K562 (cell line): Measurements from ENCODE around the gene SLC6A9. TPM values are rescaled to one million over a fixed set of nuclear protein-coding genes. Genes with fewer than 3 reads are reported as not detected.
A peak's percentile ranks its signal among the peaks of the same experiment; 100 is the strongest.

Experiments
- BRF1 ChIP-seq: IDR thresholded peaks from 3 replicates; pipeline ENCODE4 v1.6.1; 2011; ENCODE audit warnings: borderline replicate concordance, mild to moderate bottlenecking; ENCODE audit not compliant: insufficient read length; ENCODE audit errors: extremely low read depth
- CSDE1 ChIP-seq, 2 experiments: fragments of 450-650 bp; IDR thresholded peaks; 2 replicates each; pipeline ENCODE4 v1.6.1; 2016; ENCODE audit warnings: mild to moderate bottlenecking in 1 of 2
- MYC ChIP-seq, 2 experiments: fragments of 250-450 bp in 1 of 2; sonication (Bioruptor Pico) in 1 of 2; IDR thresholded peaks; 2 replicates each; pipeline versions ENCODE4 v1.5.1 to v1.6.1; 2012 to 2021; ENCODE audit warnings: low read depth in 2 of 2, borderline replicate concordance in 1 of 2, improper control_type of control experiment in 1 of 2, low read length in 1 of 2, mild to moderate bottlenecking in 1 of 2, moderate library complexity in 1 of 2
- NCOA1 ChIP-seq: fragments of 450-650 bp; IDR thresholded peaks from 2 replicates; pipeline ENCODE4 v1.6.1; 2016; ENCODE audit warnings: low read depth
- NCOR1 ChIP-seq: fragments of 450-650 bp; IDR thresholded peaks from 2 replicates; pipeline ENCODE4 v1.6.1; 2016; ENCODE audit warnings: mild to moderate bottlenecking, moderate library complexity
- NELFE ChIP-seq: IDR thresholded peaks from 2 replicates; pipeline ENCODE4 v1.6.1; 2011; ENCODE audit warnings: mild to moderate bottlenecking; ENCODE audit not compliant: insufficient read depth, insufficient read length
- NR2C1 ChIP-seq, 2 experiments: fragments of 450-650 bp; IDR thresholded peaks; 2 replicates each; pipeline ENCODE4 v1.6.1; 2017; ENCODE audit warnings: mild to moderate bottlenecking in 2 of 2, antibody characterized with exemption in 1 of 2, inconsistent platforms in 1 of 2, missing compliant biosample characterization in 1 of 2, missing genetic modification characterization in 1 of 2
- YBX1 ChIP-seq: fragments of 450-650 bp; IDR thresholded peaks from 2 replicates; pipeline ENCODE4 v1.7.1; 2016; ENCODE audit warnings: mild to moderate bottlenecking
- ZNF766 ChIP-seq: fragments of 200-800 bp; sonication (Bioruptor generic); conservative IDR thresholded peaks from 2 replicates; pipeline ENCODE4 v1.6.1; 2016; ENCODE audit warnings: missing genetic modification characterization, missing compliant biosample characterization
- polyA plus RNA-seq, 8 experiments: library from polyadenylated mRNA; depleted of rRNA in 4 of 8; stranded (reverse) in 5 of 8; unstranded in 3 of 8; fragments of >200 nt; fragmentation: Nextera tagmentation in 2 of 8; fragmentation: Illumina TruSeq in 1 of 8; extraction: Ambion mirVana in 2 of 8; extraction: Trizol in 1 of 8; gene quantifications; 2 replicates each; pipeline versions ENCODE4 v1.2.1 to v1.2.3, GENCODE V29; 2011 to 2014; ENCODE audit warnings: inconsistent platforms in 1 of 8, missing spikeins in 1 of 8
- total RNA-seq, 7 experiments: library from RNA; depleted of rRNA in 6 of 7; stranded (reverse); fragments of >200 nt in 6 of 7; fragmentation: Illumina TruSeq in 2 of 7; extraction: Trizol in 2 of 7; gene quantifications; 2 replicates each; pipeline versions ENCODE4 v1.2.1 to v1.2.3, GENCODE V29; 2011 to 2021; ENCODE audit warnings: low replicate concordance in 1 of 7
- TF ChIP-seq, protein P1 (sequence below): fragments of 450-650 bp; IDR thresholded peaks from 2 replicates; pipeline ENCODE4 v1.6.1; 2014; ENCODE audit warnings: low read depth, mild to moderate bottlenecking, moderate library complexity, borderline replicate concordance
- TF ChIP-seq, protein P2 (sequence below): sonication (generic); formaldehyde crosslinking; IDR thresholded peaks from 2 replicates; pipeline ENCODE4 v1.8.0; 2022; ENCODE audit warnings: missing genetic modification reagents, mild to moderate bottlenecking, borderline replicate concordance
- TF ChIP-seq, protein P3 (sequence below): sonication (generic); formaldehyde crosslinking; IDR thresholded peaks from 2 replicates; pipeline ENCODE4 v1.8.0; 2022; ENCODE audit warnings: mild to moderate bottlenecking, missing genetic modification reagents
- TF ChIP-seq, protein P4 (sequence below): sonication (generic); IDR thresholded peaks from 2 replicates; pipeline ENCODE4 v1.6.1; 2016
- TF ChIP-seq, protein P5 (sequence below): fragments of 200-800 bp; sonication (Bioruptor generic); IDR thresholded peaks from 2 replicates; pipeline ENCODE4 v1.6.1; 2016; ENCODE audit warnings: missing genetic modification characterization, missing compliant biosample characterization

Gene SLC6A9
- total and polyA plus RNA-seq, 9 of the 15 experiments (the other 6 are each of a cell fraction or from before 2014, with no cell fraction given) = 0.17 to 18.7 (median 2.9) TPM

DNA sequence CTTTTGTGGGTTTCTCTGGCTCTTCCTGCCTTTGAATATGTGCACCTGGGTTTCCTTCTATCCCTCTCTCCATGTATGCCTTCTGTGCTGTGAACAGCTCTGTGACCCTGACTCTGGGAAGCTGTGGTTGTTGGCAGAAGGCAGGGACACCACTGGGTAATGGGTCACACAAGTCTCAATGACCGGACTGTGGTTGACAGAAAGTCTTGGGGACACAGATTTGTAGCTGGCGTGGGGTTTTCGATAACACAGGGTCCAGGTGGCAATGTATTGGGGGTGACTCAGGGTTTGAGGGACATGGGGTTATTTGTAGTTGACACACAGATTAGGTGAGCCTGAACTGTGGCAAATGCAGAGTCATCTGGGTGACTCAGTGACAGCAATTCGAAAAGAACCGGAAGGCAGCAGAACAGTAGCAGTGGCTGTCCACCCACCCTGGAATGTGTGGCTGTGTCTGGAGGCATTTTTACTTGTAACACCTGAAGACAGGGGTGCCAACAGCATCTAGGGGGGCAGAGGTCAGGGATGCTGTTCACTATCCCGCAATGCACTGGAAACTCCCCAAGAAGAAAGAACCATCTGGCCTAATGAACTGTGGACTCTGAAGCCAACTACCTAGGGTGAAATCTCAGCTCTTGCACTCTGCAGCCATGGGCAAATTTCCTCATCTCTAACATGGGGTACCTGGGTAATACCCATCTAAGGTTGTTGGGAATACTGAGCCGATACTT lies 13.0 kb upstream of the SLC6A9 start (continued):
- TF ChIP-seq, protein P1, sequence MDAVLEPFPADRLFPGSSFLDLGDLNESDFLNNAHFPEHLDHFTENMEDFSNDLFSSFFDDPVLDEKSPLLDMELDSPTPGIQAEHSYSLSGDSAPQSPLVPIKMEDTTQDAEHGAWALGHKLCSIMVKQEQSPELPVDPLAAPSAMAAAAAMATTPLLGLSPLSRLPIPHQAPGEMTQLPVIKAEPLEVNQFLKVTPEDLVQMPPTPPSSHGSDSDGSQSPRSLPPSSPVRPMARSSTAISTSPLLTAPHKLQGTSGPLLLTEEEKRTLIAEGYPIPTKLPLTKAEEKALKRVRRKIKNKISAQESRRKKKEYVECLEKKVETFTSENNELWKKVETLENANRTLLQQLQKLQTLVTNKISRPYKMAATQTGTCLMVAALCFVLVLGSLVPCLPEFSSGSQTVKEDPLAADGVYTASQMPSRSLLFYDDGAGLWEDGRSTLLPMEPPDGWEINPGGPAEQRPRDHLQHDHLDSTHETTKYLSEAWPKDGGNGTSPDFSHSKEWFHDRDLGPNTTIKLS = peak; percentile 47; the same call in 1 of the 2 replicates
- TF ChIP-seq CSDE1 (IDR thresholded peaks at IDR 0.05) (peak in 1 of 2 experiments; percentile 41; a peak in 1 of 4 replicates), MYC (IDR thresholded peaks at IDR 0.05; ENCODE audit: low read depth, low read length) (peak; percentile 23; the same call in 1 of the 2 replicates), MYC (CRISPR knock-in tag; IDR thresholded peaks at IDR 0.05; ENCODE audit: borderline replicate concordance, low read depth) (no peak), NR2C1 (IDR thresholded peaks at IDR 0.05) (0 out of 2 replicates have a peak, but pooled peaks have one; percentile 16), NR2C1 (tag; IDR thresholded peaks at IDR 0.05) (peak; percentile 61; the same call in 1 of the 2 replicates), NELFE (no peak), NCOR1 (peak; percentile 88), BRF1 (no peak), YBX1 (no peak), ZNF766 (CRISPR knock-in tag) (0 out of 2 replicates have a peak, but pooled peaks have one; percentile 40), NCOA1 (peak; percentile 53; the same call in 1 of the 2 replicates)
- TF ChIP-seq, protein P2, sequence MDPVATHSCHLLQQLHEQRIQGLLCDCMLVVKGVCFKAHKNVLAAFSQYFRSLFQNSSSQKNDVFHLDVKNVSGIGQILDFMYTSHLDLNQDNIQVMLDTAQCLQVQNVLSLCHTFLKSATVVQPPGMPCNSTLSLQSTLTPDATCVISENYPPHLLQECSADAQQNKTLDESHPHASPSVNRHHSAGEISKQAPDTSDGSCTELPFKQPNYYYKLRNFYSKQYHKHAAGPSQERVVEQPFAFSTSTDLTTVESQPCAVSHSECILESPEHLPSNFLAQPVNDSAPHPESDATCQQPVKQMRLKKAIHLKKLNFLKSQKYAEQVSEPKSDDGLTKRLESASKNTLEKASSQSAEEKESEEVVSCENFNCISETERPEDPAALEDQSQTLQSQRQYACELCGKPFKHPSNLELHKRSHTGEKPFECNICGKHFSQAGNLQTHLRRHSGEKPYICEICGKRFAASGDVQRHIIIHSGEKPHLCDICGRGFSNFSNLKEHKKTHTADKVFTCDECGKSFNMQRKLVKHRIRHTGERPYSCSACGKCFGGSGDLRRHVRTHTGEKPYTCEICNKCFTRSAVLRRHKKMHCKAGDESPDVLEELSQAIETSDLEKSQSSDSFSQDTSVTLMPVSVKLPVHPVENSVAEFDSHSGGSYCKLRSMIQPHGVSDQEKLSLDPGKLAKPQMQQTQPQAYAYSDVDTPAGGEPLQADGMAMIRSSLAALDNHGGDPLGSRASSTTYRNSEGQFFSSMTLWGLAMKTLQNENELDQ (CRISPR knock-in tag) = 0 out of 2 replicates have a peak, but pooled peaks have one; percentile 76
- TF ChIP-seq, protein P3, sequence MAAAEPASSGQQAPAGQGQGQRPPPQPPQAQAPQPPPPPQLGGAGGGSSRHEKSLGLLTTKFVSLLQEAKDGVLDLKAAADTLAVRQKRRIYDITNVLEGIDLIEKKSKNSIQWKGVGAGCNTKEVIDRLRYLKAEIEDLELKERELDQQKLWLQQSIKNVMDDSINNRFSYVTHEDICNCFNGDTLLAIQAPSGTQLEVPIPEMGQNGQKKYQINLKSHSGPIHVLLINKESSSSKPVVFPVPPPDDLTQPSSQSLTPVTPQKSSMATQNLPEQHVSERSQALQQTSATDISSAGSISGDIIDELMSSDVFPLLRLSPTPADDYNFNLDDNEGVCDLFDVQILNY (CRISPR knock-in tag) = no peak
- TF ChIP-seq, protein P4, sequence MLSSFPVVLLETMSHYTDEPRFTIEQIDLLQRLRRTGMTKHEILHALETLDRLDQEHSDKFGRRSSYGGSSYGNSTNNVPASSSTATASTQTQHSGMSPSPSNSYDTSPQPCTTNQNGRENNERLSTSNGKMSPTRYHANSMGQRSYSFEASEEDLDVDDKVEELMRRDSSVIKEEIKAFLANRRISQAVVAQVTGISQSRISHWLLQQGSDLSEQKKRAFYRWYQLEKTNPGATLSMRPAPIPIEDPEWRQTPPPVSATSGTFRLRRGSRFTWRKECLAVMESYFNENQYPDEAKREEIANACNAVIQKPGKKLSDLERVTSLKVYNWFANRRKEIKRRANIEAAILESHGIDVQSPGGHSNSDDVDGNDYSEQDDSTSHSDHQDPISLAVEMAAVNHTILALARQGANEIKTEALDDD = peak; percentile 13; the same call in 1 of the 2 replicates
- TF ChIP-seq, protein P5, sequence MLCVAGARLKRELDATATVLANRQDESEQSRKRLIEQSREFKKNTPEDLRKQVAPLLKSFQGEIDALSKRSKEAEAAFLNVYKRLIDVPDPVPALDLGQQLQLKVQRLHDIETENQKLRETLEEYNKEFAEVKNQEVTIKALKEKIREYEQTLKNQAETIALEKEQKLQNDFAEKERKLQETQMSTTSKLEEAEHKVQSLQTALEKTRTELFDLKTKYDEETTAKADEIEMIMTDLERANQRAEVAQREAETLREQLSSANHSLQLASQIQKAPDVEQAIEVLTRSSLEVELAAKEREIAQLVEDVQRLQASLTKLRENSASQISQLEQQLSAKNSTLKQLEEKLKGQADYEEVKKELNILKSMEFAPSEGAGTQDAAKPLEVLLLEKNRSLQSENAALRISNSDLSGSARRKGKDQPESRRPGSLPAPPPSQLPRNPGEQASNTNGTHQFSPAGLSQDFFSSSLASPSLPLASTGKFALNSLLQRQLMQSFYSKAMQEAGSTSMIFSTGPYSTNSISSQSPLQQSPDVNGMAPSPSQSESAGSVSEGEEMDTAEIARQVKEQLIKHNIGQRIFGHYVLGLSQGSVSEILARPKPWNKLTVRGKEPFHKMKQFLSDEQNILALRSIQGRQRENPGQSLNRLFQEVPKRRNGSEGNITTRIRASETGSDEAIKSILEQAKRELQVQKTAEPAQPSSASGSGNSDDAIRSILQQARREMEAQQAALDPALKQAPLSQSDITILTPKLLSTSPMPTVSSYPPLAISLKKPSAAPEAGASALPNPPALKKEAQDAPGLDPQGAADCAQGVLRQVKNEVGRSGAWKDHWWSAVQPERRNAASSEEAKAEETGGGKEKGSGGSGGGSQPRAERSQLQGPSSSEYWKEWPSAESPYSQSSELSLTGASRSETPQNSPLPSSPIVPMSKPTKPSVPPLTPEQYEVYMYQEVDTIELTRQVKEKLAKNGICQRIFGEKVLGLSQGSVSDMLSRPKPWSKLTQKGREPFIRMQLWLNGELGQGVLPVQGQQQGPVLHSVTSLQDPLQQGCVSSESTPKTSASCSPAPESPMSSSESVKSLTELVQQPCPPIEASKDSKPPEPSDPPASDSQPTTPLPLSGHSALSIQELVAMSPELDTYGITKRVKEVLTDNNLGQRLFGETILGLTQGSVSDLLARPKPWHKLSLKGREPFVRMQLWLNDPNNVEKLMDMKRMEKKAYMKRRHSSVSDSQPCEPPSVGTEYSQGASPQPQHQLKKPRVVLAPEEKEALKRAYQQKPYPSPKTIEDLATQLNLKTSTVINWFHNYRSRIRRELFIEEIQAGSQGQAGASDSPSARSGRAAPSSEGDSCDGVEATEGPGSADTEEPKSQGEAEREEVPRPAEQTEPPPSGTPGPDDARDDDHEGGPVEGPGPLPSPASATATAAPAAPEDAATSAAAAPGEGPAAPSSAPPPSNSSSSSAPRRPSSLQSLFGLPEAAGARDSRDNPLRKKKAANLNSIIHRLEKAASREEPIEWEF (CRISPR knock-in tag) = 0 out of 2 replicates have a peak, but pooled peaks have one; percentile 67
